Measurements from ENCODE around the gene ZNF445.

The ZNF445 gene

DNA sequence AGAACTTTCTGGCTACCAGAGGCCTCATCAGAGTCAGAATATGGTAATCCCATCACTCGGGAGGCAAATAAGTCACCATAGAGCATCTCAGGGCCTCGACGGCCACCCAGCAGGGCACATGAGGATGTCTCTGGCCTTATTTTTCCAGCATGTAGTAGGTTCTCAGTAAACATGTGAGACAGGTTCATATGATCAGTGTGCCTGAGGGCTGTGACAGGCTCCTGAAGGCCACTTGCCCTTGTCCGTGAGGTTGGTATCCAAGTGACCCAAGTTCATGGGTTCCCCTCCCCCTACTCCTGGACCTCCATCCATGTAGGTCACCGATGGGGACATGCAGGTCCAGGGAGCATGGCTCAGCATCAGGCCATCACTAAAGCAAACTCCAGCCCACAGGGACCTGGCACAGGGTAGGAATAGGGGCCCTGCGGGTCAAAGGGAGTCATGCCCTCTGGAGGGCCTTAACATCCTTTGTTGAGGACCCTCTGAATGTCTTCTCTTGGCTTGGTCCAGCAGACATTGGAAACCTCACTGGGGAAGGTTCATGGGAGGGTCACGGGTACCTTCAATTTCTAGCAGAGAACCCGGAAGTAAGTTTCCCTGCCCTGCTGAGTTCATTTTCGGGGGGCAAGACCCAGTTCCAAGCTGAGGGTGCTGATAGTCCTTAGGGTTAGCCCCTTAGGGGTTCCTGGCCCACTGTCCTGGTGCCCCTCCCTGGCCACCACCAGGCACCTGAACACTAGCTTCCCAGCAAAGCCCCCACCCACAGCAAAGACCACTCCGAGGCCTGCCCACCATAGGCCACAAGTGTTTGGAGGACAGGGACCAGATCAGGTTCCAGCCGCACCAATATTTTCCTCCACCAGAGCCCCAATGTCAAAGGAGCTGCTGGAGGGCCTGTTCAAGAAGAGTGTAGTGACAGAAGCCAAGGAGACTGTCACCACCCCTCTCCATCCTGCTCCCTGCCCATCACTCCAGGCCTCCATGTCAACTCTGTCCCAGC lies 61.1 kb downstream of the ZNF445 start:
- H3K27me3 ChIP-seq (ENCODE audit: insufficient read depth, low read length, poor library complexity, severe bottlenecking) = no peaks in the 10 kb centered on the region
- H3K9me3 ChIP-seq (ENCODE audit: insufficient read depth, low read depth, low read length) = no peaks in the 10 kb centered on the region
- TF ChIP-seq, protein P1, sequence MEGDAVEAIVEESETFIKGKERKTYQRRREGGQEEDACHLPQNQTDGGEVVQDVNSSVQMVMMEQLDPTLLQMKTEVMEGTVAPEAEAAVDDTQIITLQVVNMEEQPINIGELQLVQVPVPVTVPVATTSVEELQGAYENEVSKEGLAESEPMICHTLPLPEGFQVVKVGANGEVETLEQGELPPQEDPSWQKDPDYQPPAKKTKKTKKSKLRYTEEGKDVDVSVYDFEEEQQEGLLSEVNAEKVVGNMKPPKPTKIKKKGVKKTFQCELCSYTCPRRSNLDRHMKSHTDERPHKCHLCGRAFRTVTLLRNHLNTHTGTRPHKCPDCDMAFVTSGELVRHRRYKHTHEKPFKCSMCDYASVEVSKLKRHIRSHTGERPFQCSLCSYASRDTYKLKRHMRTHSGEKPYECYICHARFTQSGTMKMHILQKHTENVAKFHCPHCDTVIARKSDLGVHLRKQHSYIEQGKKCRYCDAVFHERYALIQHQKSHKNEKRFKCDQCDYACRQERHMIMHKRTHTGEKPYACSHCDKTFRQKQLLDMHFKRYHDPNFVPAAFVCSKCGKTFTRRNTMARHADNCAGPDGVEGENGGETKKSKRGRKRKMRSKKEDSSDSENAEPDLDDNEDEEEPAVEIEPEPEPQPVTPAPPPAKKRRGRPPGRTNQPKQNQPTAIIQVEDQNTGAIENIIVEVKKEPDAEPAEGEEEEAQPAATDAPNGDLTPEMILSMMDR (conservative IDR thresholded peaks at IDR 0.05; ENCODE audit: low read length) = no peak
- TF ChIP-seq EZH2phosphoT487 (IDR thresholded peaks at IDR 0.05; ENCODE audit: borderline replicate concordance) = no peak
- H3K4me1 ChIP-seq (ENCODE audit: insufficient read depth, low read length, poor library complexity, severe bottlenecking) = no peaks in the 10 kb centered on the region
- no peaks in the 10 kb centered on the region for H3K9me2 ChIP-seq (replicated peaks; ENCODE audit: low read depth, low read length)
- no peaks in the 10 kb centered on the region for H3K79me2 ChIP-seq (ENCODE audit: insufficient read depth, low read length)
- no peaks in the 10 kb centered on the region for H3F3A ChIP-seq (ENCODE audit: low read depth)
- no peak overlapping the region for H3K4me3 ChIP-seq (ENCODE audit: low read length, poor library complexity, severe bottlenecking)
- no peaks in the 10 kb centered on the region for H3K36me3 ChIP-seq (ENCODE audit: insufficient read depth, low read length)
- no peaks in the 10 kb centered on the region for H4K20me1 ChIP-seq (ENCODE audit: insufficient read depth, low read length, poor library complexity, severe bottlenecking)
- no peak overlapping the region for H3K9ac ChIP-seq (ENCODE audit: low read depth, low read length, poor library complexity, severe bottlenecking)
- H2AFZ ChIP-seq (ENCODE audit: low read length) = no peak overlapping the region
- no peak overlapping the region for H3K4me2 ChIP-seq (ENCODE audit: low read depth, low read length, poor library complexity, severe bottlenecking)

DNA sequence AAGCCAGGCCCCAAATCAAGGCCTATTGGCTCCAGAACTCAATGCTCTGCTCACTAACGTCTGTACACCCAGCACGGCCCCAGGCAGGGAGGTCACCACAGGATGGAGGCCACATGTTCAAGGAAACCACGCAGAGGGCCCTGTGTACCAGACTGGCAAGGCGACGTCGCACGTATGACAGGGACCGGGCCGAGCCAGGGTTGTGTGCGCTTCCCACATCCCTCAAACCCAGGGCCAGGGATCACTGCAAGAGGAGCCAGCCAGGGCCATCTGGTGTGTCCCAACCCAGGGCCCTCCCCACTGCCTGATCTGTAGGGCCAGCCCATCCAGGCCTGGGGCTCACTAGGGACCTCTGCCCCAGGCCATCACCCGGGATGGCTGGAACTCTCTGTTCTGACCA lies 62.0 kb downstream of the ZNF445 start:
- H3K4me2 ChIP-seq (ENCODE audit: low read depth, low read length, poor library complexity, severe bottlenecking) = no peak overlapping the region
- no peaks in the 10 kb centered on the region for H3K79me2 ChIP-seq (ENCODE audit: insufficient read depth, low read length)
- no peaks in the 10 kb centered on the region for H3F3A ChIP-seq (ENCODE audit: low read depth)
- H2AFZ ChIP-seq (ENCODE audit: low read length) = no peak overlapping the region
- no peaks in the 10 kb centered on the region for H3K36me3 ChIP-seq (ENCODE audit: insufficient read depth, low read length)
- no peaks in the 10 kb centered on the region for H3K4me1 ChIP-seq (ENCODE audit: insufficient read depth, low read length, poor library complexity, severe bottlenecking)
- no peak overlapping the region for H3K4me3 ChIP-seq (ENCODE audit: low read length, poor library complexity, severe bottlenecking)
- H3K27me3 ChIP-seq (ENCODE audit: insufficient read depth, low read length, poor library complexity, severe bottlenecking) = no peaks in the 10 kb centered on the region
- no peaks in the 10 kb centered on the region for H3K9me3 ChIP-seq (ENCODE audit: insufficient read depth, low read depth, low read length)
- no peak overlapping the region for H3K9ac ChIP-seq (ENCODE audit: low read depth, low read length, poor library complexity, severe bottlenecking)
- no peak for TF ChIP-seq EZH2phosphoT487 (IDR thresholded peaks at IDR 0.05; ENCODE audit: borderline replicate concordance)
- TF ChIP-seq, protein P1 (conservative IDR thresholded peaks at IDR 0.05; ENCODE audit: low read length) = no peak
- H4K20me1 ChIP-seq (ENCODE audit: insufficient read depth, low read length, poor library complexity, severe bottlenecking) = no peaks in the 10 kb centered on the region
- H3K9me2 ChIP-seq (replicated peaks; ENCODE audit: low read depth, low read length) = no peaks in the 10 kb centered on the region

DNA sequence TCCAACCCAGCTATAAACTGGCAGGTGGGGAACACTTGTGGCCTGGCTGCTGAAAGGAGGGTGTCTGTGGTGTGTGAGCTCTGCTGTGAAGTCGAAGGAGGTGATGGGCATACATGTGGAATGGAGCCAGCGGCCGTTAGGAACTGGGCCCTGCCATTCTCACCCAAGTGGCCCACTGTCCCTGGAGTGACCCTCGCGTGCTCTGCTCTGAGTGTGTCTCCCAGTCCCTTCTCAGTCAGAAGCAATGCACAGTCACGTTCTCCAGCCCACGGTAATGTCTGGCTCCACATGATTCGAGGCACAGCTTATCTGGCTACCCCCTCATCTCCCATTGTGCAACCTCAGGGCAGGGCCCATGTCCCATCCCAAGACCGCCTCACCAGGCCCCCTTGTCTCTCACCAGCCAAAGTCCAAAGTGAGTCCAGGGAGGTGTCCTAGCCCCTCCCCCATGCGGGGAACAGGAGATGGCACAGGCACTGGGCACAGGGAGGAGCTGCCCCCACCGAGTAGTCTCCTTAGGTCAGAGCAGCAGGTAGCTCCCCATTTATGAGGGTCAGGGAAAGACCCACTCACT lies 62.9 kb downstream of the ZNF445 start:
- H3K4me2 ChIP-seq (ENCODE audit: low read depth, low read length, poor library complexity, severe bottlenecking) = no peak overlapping the region
- no peaks in the 10 kb centered on the region for H3K36me3 ChIP-seq (ENCODE audit: insufficient read depth, low read length)
- H3K9ac ChIP-seq (ENCODE audit: low read depth, low read length, poor library complexity, severe bottlenecking) = no peak overlapping the region
- H2AFZ ChIP-seq (ENCODE audit: low read length) = no peak overlapping the region
- no peak overlapping the region for H3K4me3 ChIP-seq (ENCODE audit: low read length, poor library complexity, severe bottlenecking)
- no peaks in the 10 kb centered on the region for H3K79me2 ChIP-seq (ENCODE audit: insufficient read depth, low read length)
- H3K27me3 ChIP-seq (ENCODE audit: insufficient read depth, low read length, poor library complexity, severe bottlenecking) = no peaks in the 10 kb centered on the region
- no peaks in the 10 kb centered on the region for H3F3A ChIP-seq (ENCODE audit: low read depth)
- no peaks in the 10 kb centered on the region for H3K4me1 ChIP-seq (ENCODE audit: insufficient read depth, low read length, poor library complexity, severe bottlenecking)
- H3K9me3 ChIP-seq (ENCODE audit: insufficient read depth, low read depth, low read length) = no peaks in the 10 kb centered on the region
- no peaks in the 10 kb centered on the region for H4K20me1 ChIP-seq (ENCODE audit: insufficient read depth, low read length, poor library complexity, severe bottlenecking)
- TF ChIP-seq EZH2phosphoT487 (IDR thresholded peaks at IDR 0.05; ENCODE audit: borderline replicate concordance) = no peak
- TF ChIP-seq, protein P1 (conservative IDR thresholded peaks at IDR 0.05; ENCODE audit: low read length) = no peak
- H3K9me2 ChIP-seq (replicated peaks; ENCODE audit: low read depth, low read length) = no peaks in the 10 kb centered on the region
